Panc1 (cell line): ENCODE results near the gene BAIAP2.

Source experiments
- POLR2AphosphoS5 ChIP-seq: IDR thresholded peaks from 2 replicates; pipeline ENCODE4 v1.6.1; 2012; ENCODE audit warnings: mild to moderate bottlenecking, low read depth, low read length, moderate library complexity
- TF ChIP-seq, protein P1 (sequence below): fragments of 450-650 bp; IDR thresholded peaks from 2 replicates; pipeline ENCODE4 v1.5.1; 2017; ENCODE audit warnings: mild to moderate bottlenecking

DNA sequence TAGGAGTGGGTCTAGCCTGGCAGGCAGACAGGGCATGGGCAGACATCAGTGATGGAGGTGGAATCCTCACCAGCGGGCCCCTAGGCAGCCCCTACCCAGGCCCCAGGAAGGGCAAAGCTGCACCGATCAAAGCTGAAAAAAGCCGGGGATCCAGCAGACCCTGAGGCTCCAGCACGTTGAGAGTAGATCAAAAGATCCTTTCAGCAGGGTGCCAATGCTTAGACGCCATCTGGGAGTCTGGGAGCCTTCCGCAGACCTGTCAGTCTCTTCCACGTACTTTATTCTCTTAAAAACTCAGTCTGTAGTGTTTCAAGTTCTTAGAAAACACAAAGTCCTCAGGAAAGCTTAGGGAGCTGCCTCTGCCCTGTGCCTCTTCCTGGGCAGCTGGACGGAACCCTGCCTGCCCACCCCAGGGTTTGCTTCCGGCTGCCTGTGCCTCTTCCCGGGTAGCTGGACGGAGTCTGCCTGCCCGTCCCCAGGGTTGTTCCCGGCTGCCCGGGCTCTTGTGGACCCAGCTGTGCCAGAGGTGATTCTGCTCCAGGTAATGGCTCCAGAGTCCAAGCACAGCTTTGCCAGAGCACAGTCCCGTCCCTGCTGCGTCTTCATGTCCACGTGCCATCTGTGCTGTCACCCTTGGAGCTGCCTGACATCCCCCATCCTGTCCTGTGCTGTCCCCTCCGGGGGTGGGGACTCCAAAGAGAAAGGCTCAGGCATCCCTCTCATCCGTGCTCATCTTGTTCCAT is 79.6 kb downstream of the BAIAP2 start:
- TF ChIP-seq, protein P1, sequence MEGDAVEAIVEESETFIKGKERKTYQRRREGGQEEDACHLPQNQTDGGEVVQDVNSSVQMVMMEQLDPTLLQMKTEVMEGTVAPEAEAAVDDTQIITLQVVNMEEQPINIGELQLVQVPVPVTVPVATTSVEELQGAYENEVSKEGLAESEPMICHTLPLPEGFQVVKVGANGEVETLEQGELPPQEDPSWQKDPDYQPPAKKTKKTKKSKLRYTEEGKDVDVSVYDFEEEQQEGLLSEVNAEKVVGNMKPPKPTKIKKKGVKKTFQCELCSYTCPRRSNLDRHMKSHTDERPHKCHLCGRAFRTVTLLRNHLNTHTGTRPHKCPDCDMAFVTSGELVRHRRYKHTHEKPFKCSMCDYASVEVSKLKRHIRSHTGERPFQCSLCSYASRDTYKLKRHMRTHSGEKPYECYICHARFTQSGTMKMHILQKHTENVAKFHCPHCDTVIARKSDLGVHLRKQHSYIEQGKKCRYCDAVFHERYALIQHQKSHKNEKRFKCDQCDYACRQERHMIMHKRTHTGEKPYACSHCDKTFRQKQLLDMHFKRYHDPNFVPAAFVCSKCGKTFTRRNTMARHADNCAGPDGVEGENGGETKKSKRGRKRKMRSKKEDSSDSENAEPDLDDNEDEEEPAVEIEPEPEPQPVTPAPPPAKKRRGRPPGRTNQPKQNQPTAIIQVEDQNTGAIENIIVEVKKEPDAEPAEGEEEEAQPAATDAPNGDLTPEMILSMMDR: no peak
- TF ChIP-seq POLR2AphosphoS5: no peak
